Medulla oblongata (tissue), 1 donor: ENCODE results near the gene MGME1.

Source experiments
- DNase-seq: peaks from one replicate; pipeline ENCODE4 v3.0.0-alpha.2; 2015; ENCODE audit errors: extremely low spot score

MGME1 gene

GRCh38 chr20:17968366-17969277 is at the start of gene MGME1, which contains the start of gene SNX5:
Gene MGME1 (plus strand): TSS chr20:17969018. CDS start chr20:17969860, 842 bp downstream.
Gene SNX5 (minus strand): TSS chr20:17968794. CDS start chr20:17968425, 369 bp downstream.
- peak; percentile 99 for DNase-seq

GRCh38 chr20:17919149-17919548 is 49.7 kb upstream of the MGME1 start:
- DNase-seq = no peak

GRCh38 chr20:17921774-17922173 is 47.0 kb upstream of the MGME1 start:
- no peak for DNase-seq

- DNase-seq = no peak
Measured at GRCh38 chr20:17925141-17925939, 43.5 kb upstream of the MGME1 start.

- DNase-seq = no peak
Measured at GRCh38 chr20:17925940-17926300, 42.9 kb upstream of the MGME1 start.

GRCh38 chr20:17928211-17928611 is 40.6 kb upstream of the MGME1 start:
- DNase-seq = no peak

GRCh38 chr20:17928633-17929311 is 40.0 kb upstream of the MGME1 start:
- DNase-seq = no peak

GRCh38 chr20:17931513-17931912 is 37.3 kb upstream of the MGME1 start:
- no peak for DNase-seq

GRCh38 chr20:17932396-17932795 is 36.4 kb upstream of the MGME1 start:
- DNase-seq = peak; percentile 18

GRCh38 chr20:17933121-17933520 is 35.7 kb upstream of the MGME1 start:
- no peak for DNase-seq

- DNase-seq = no peak
Measured at GRCh38 chr20:17933711-17934110, 35.1 kb upstream of the MGME1 start.

- no peak for DNase-seq
Measured at GRCh38 chr20:17934141-17934862, 34.5 kb upstream of the MGME1 start.

- no peak for DNase-seq
Measured at GRCh38 chr20:17935186-17935585, 33.6 kb upstream of the MGME1 start.

GRCh38 chr20:17935761-17936160 is 33.1 kb upstream of the MGME1 start:
- no peak for DNase-seq

- no peak for DNase-seq
Measured at GRCh38 chr20:17936286-17936760, 32.5 kb upstream of the MGME1 start.

GRCh38 chr20:17936761-17937732 is 31.8 kb upstream of the MGME1 start:
- DNase-seq = no peak

GRCh38 chr20:17938871-17939619 is 29.8 kb upstream of the MGME1 start:
- peak; percentile 68 for DNase-seq

GRCh38 chr20:17939622-17940223 is 29.1 kb upstream of the MGME1 start:
- no peak for DNase-seq
